CD14-positive monocyte (primary cell): ENCODE measurements around the gene EME2. TPM values are rescaled to one million over a fixed set of nuclear protein-coding genes. Genes with fewer than 3 reads are reported as not detected.

Experiments
- DNase-seq, 3 donors: peaks; one replicate each; pipeline ENCODE4 v3.0.0-alpha.2; 2011 to 2022
- H2AFZ ChIP-seq: 2 replicates; pipeline ENCODE4 v1.6.0; 2012; ENCODE audit warnings: mild to moderate bottlenecking, low read depth, low read length, inconsistent platforms; ENCODE audit not compliant: insufficient read depth, poor library complexity, severe bottlenecking
- H3K27ac ChIP-seq, 2 donors: 1 replicate in 1 of 2; 2 replicates in 1 of 2; pipeline ENCODE4 v1.5.1; 2012 to 2013; ENCODE audit warnings: low read length in 2 of 2, control low read depth in 1 of 2, inconsistent platforms in 1 of 2, low read depth in 1 of 2, mild to moderate bottlenecking in 1 of 2
- H3K27me3 ChIP-seq, 2 donors: one replicate each; pipeline versions ENCODE4 v1.6.0 to v1.6.1; 2011 to 2013; ENCODE audit warnings: low read length in 2 of 2; ENCODE audit not compliant: control insufficient read depth in 2 of 2, insufficient read depth in 2 of 2
- H3K36me3 ChIP-seq, 2 donors: replicated peaks in 1 of 2; 1 replicate in 1 of 2; 2 replicates in 1 of 2; pipeline versions ENCODE4 v1.5.1 to v1.6.1; 2012 to 2013; ENCODE audit warnings: low read length in 2 of 2, control low read depth in 1 of 2, inconsistent platforms in 1 of 2, mild to moderate bottlenecking in 1 of 2; ENCODE audit not compliant: insufficient read depth in 2 of 2, control insufficient read depth in 1 of 2
- H3K4me1 ChIP-seq, 2 donors: 1 replicate in 1 of 2; 2 replicates in 1 of 2; pipeline versions ENCODE4 v1.5.1 to v1.6.1; 2012 to 2013; ENCODE audit warnings: low read length in 2 of 2, control low read depth in 1 of 2, inconsistent platforms in 1 of 2, mild to moderate bottlenecking in 1 of 2, moderate library complexity in 1 of 2; ENCODE audit not compliant: insufficient read depth in 2 of 2, control insufficient read depth in 1 of 2
- H3K4me2 ChIP-seq: replicated peaks from 2 replicates; pipeline ENCODE3; 2012; ENCODE audit warnings: low read length, moderate library complexity, mild to moderate bottlenecking; ENCODE audit not compliant: poor library complexity, severe bottlenecking; ENCODE audit errors: extremely low read depth
- H3K4me3 ChIP-seq, 3 experiments: fragments of 200-600 bp in 1 of 3; sonication (generic) in 1 of 3; replicated peaks in 1 of 3; 1 replicate in 2 of 3; 2 replicates in 1 of 3; pipeline ENCODE4 v1.5.1; 2011 to 2013; ENCODE audit warnings: low read length in 3 of 3, mild to moderate bottlenecking in 3 of 3, control low read depth in 2 of 3, low read depth in 2 of 3, inconsistent platforms in 1 of 3, moderate library complexity in 1 of 3
- H3K79me2 ChIP-seq: 2 replicates; pipeline ENCODE4 v1.6.0; 2012; ENCODE audit warnings: mild to moderate bottlenecking, control low read depth, inconsistent platforms, low read length, moderate library complexity; ENCODE audit not compliant: insufficient read depth
- H3K9ac ChIP-seq: 2 replicates; pipeline ENCODE4 v1.6.0; 2017; ENCODE audit warnings: low read length, mild to moderate bottlenecking; ENCODE audit not compliant: insufficient read depth, poor library complexity, severe bottlenecking
- H3K9me3 ChIP-seq, 2 donors: replicated peaks in 1 of 2; 1 replicate in 1 of 2; 2 replicates in 1 of 2; pipeline versions ENCODE4 v1.5.1 to v1.6.1; 2012 to 2013; ENCODE audit warnings: low read length in 2 of 2, control low read depth in 1 of 2; ENCODE audit not compliant: control insufficient read depth in 1 of 2, insufficient read depth in 1 of 2
- H4K20me1 ChIP-seq: 2 replicates; pipeline ENCODE4 v1.6.0; 2012; ENCODE audit warnings: mild to moderate bottlenecking, low read length, control low read depth, moderate library complexity; ENCODE audit not compliant: insufficient read depth
- H3K27ac Mint-ChIP-seq, 7 donors: one replicate each; pipeline ENCODE4 v1.8.0; 2020; ENCODE audit warnings: mild to moderate bottlenecking in 7 of 7, mixed read lengths in 7 of 7, moderate library complexity in 6 of 7, inconsistent platforms in 2 of 7
- H3K27me3 Mint-ChIP-seq, 3 donors: one replicate each; pipeline ENCODE4 v1.8.0; 2021 to 2022; ENCODE audit warnings: low read depth in 3 of 3, mild to moderate bottlenecking in 3 of 3, mixed read lengths in 3 of 3, moderate library complexity in 3 of 3, inconsistent platforms in 1 of 3
- H3K36me3 Mint-ChIP-seq, 2 donors: one replicate each; pipeline ENCODE4 v1.8.0; 2020; ENCODE audit warnings: mixed read lengths in 2 of 2, inconsistent platforms in 1 of 2, mild to moderate bottlenecking in 1 of 2
- H3K4me1 Mint-ChIP-seq: one replicate; pipeline ENCODE4 v1.8.0; 2020; ENCODE audit warnings: mild to moderate bottlenecking, mixed read lengths
- H3K4me3 Mint-ChIP-seq, 2 donors: one replicate each; pipeline ENCODE4 v1.8.0; 2020; ENCODE audit warnings: mild to moderate bottlenecking in 2 of 2, mixed read lengths in 2 of 2, moderate library complexity in 1 of 2
- H3K9me3 Mint-ChIP-seq, 7 donors: one replicate each; pipeline ENCODE4 v1.8.0; 2020 to 2022; ENCODE audit warnings: mixed read lengths in 7 of 7, mild to moderate bottlenecking in 6 of 7, moderate library complexity in 6 of 7, inconsistent platforms in 2 of 7
- WGBS: methylation state at CpG from one replicate; pipeline ENCODE4 v1.1.5; 2013; ENCODE audit warnings: missing lambda C conversion rate; ENCODE audit not compliant: insufficient coverage; 5-methylcytosine and 5-hydroxymethylcytosine counted together
- intact Hi-C, 2 donors: fragments of 100-400 bp; cut with micrococcal nuclease; formaldehyde crosslinking; loops; one replicate each; pipeline versions ENCODE4 v1.15.0 to v1.15.1; 2023
- polyA plus RNA-seq, 3 donors: library from polyadenylated mRNA; depleted of rRNA in 1 of 3; unstranded in 2 of 3; stranded (reverse) in 1 of 3; fragments of 300-500 nt in 2 of 3; fragments of >200 nt in 1 of 3; fragmentation: Illumina TruSeq in 2 of 3; gene quantifications; 1 replicate in 2 of 3; 2 replicates in 1 of 3; pipeline ENCODE4 v1.2.3, GENCODE V29; 2012 to 2021
- TF ChIP-seq, protein P1 (sequence below): fragments of 200-600 bp; IDR thresholded peaks from one replicate; pipeline ENCODE4 v1.8.0; 2022; ENCODE audit warnings: antibody characterized with exemption, mild to moderate bottlenecking

The EME2 gene
- polyA plus RNA-seq, 3 donors, result 0.26 to 36.6 (median 0.48) TPM

DNA sequence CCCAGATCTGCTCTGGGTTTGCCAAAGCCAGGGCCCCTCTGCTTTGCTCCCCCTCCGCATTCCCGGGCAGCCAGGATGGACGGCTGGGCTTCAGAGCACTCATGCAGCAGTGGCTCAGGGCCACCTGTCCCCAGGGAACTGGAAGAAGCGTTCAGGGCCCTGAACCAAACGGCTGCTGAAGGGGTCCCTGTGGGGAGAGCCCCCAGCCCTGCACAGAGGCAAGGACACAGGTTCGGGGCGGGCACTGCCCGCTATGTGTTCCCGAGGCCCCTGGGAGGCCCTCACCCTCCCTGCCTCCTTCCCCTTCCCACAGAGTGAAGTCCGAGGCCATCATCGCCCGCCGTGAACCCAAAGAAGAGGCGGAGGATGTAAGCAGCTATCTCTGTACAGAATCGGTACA lies 11.7 kb upstream of the EME2 start:
- H3K4me1 Mint-ChIP-seq, result no peaks in the 10 kb centered on the region
- Histone ChIP-seq H3K27me3 (no peaks in the 10 kb centered on the region), H3K4me2 (no peak overlapping the region), H4K20me1 (peaks cover 8% of the 10 kb centered on the region), H3K36me3 (peaks cover 80 to 84% of the 10 kb centered on the region in 2 donors), H2AFZ (no peak overlapping the region), H3K4me1 (no peaks in the 10 kb centered on the region), H3K27ac (no peak overlapping the region), H3K9me3 (no peaks in the 10 kb centered on the region), H3K79me2 (no peaks in the 10 kb centered on the region), H3K4me3 (no peak overlapping the region), H3K9ac (no peak overlapping the region)
- no peak overlapping the region for H3K4me3 Mint-ChIP-seq
- H3K9me3 Mint-ChIP-seq, result peaks cover 0 to 2% (median 0%) of the 10 kb centered on the region in 7 donors
- 98% methylated on average over 13 of the region's 15 CpGs for WGBS
- TF ChIP-seq, protein P1, sequence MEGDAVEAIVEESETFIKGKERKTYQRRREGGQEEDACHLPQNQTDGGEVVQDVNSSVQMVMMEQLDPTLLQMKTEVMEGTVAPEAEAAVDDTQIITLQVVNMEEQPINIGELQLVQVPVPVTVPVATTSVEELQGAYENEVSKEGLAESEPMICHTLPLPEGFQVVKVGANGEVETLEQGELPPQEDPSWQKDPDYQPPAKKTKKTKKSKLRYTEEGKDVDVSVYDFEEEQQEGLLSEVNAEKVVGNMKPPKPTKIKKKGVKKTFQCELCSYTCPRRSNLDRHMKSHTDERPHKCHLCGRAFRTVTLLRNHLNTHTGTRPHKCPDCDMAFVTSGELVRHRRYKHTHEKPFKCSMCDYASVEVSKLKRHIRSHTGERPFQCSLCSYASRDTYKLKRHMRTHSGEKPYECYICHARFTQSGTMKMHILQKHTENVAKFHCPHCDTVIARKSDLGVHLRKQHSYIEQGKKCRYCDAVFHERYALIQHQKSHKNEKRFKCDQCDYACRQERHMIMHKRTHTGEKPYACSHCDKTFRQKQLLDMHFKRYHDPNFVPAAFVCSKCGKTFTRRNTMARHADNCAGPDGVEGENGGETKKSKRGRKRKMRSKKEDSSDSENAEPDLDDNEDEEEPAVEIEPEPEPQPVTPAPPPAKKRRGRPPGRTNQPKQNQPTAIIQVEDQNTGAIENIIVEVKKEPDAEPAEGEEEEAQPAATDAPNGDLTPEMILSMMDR, result no peak
- no peak overlapping the region for H3K27ac Mint-ChIP-seq
- peaks cover 0 to 3% (median 2%) of the 10 kb centered on the region in 3 donors for H3K27me3 Mint-ChIP-seq
- intact Hi-C loops, result no loop called here
- H3K36me3 Mint-ChIP-seq, result peaks cover 41 to 82% of the 10 kb centered on the region in 2 donors
- no peak for DNase-seq

DNA sequence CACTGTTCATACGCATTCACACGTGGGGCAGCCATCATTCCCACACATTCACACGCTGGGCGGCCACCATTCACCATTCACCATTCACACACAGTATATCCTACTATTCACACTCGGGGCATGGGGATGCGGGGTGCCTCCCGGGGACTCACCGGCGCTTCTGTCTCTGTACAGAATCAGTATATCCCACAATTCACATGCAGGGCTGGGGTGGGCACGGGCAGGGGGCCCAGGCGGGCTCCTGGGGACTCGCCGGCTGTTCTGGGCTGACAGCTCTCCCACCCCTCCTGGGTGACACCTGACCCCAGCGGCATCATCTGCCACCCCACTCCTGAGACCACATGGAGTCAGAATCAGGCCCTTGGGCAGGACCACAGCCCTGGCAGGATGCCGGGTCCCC lies 10.9 kb upstream of the EME2 start:
- no peak overlapping the region for H2AFZ ChIP-seq
- peaks cover 0 to 3% (median 2%) of the 10 kb centered on the region in 3 donors for H3K27me3 Mint-ChIP-seq
- H3K27me3 ChIP-seq, result no peaks in the 10 kb centered on the region
- no peaks in the 10 kb centered on the region for H3K4me1 ChIP-seq
- intact Hi-C loops, result no loop called here
- TF ChIP-seq, protein P1, result no peak
- no peaks in the 10 kb centered on the region for H3K4me1 Mint-ChIP-seq
- no peaks in the 10 kb centered on the region for H3K9me3 ChIP-seq
- DNase-seq, result no peak
- no peak overlapping the region for H3K9ac ChIP-seq
- H3K4me3 Mint-ChIP-seq, result no peak overlapping the region
- WGBS, result 99% methylated on average over 8 of the region's 15 CpGs
- H3K36me3 Mint-ChIP-seq, result peaks cover 42 to 83% of the 10 kb centered on the region in 2 donors
- H3K4me2 ChIP-seq, result no peak overlapping the region
- H3K36me3 ChIP-seq, result peaks cover 85 to 92% of the 10 kb centered on the region in 2 donors
- peaks cover 14% of the 10 kb centered on the region for H4K20me1 ChIP-seq
- H3K27ac ChIP-seq, result no peak overlapping the region
- peaks cover 0 to 2% (median 0%) of the 10 kb centered on the region in 7 donors for H3K9me3 Mint-ChIP-seq
- H3K27ac Mint-ChIP-seq, result no peak overlapping the region
- H3K79me2 ChIP-seq, result no peaks in the 10 kb centered on the region
- H3K4me3 ChIP-seq, result no peak overlapping the region
